ENCODE measurements around the gene ATP6AP2. TPM values are rescaled to one million over a fixed set of nuclear protein-coding genes. Genes with fewer than 3 reads are reported as not detected.

The ATP6AP2 gene
- total and polyA plus RNA-seq, 2 of the 4 experiments (the other 2 are of a cell fraction): 76.2 to 175 TPM

- Histone ChIP-seq H3K23ac (ENCODE audit: low read depth, low read length) (no peak overlapping the region), H2AFZ (replicated peaks; ENCODE audit: low read length, poor library complexity) (no peak overlapping the region), H3K14ac (replicated peaks; ENCODE audit: low read depth, low read length) (no peak overlapping the region), H3K9ac (ENCODE audit: low read depth, low read length) (no peak overlapping the region), H2AK9ac (replicated peaks; ENCODE audit: low read depth, low read length, poor library complexity) (no peak overlapping the region), H3K9me3 (ENCODE audit: control insufficient read depth, insufficient read depth, low read length) (peaks cover 2% of the 10 kb centered on the region; the same call in 1 of the 2 replicates), H3K4me1 (ENCODE audit: control insufficient read depth, insufficient read depth, low read length) (peaks cover under 1% of the 10 kb centered on the region; the same call in 1 of the 2 replicates), H3K27me3 (ENCODE audit: control insufficient read depth, insufficient read depth, low read length) (peaks cover 1% of the 10 kb centered on the region), H3K9me1 (ENCODE audit: insufficient read depth, low read length) (no peaks in the 10 kb centered on the region), H4K20me1 (ENCODE audit: insufficient read depth, low read length) (no peaks in the 10 kb centered on the region), H3K4ac (ENCODE audit: low read depth, low read length) (no peak overlapping the region), H2BK15ac (ENCODE audit: low read depth, low read length) (no peak overlapping the region), H4K8ac (ENCODE audit: low read depth in 2 of 2, low read length in 2 of 2) (no peak overlapping the region), H2BK5ac (ENCODE audit: low read depth, low read length, poor library complexity, severe bottlenecking) (no peak overlapping the region), H3K4me2 (ENCODE audit: low read depth, low read length) (no peak overlapping the region), H4K5ac (ENCODE audit: low read depth, low read length) (no peak overlapping the region), H4K91ac (ENCODE audit: insufficient read depth, low read depth, low read length) (no peak overlapping the region), H3K36me3 (ENCODE audit: control insufficient read depth, insufficient read depth, low read length) (peaks cover 6% of the 10 kb centered on the region; the same call in 1 of the 2 replicates), H3K18ac (ENCODE audit: low read depth, low read length) (no peak overlapping the region), H3K4me3 (ENCODE audit: insufficient read depth, low read depth, low read length) (no peak overlapping the region), H2BK120ac (ENCODE audit: low read depth, low read length) (no peak overlapping the region), H3K79me1 (ENCODE audit: low read depth in 1 of 2, low read length in 2 of 2) (no peaks in the 10 kb centered on the region), H3K56ac (ENCODE audit: extremely low read depth, insufficient read depth, low read length) (no peak overlapping the region), H2AK5ac (ENCODE audit: low read depth, low read length) (no peak overlapping the region), H2BK20ac (ENCODE audit: low read depth, low read length) (no peak overlapping the region), H3K27ac (ENCODE audit: insufficient read depth, low read length) (no peak overlapping the region)
- 91% methylated on average over 24 of the region's 32 CpGs; no CpG with 5 or more reads in 1 of the 2 experiments for WGBS, 2 experiments (ENCODE audit: extremely low coverage in 2 of 2, insufficient read length in 1 of 2)
- CTCF ChIA-PET: no interaction called here
- in situ Hi-C loops (cut with MboI; ENCODE audit: low sequenced_read_pairs): no loop called here
- intact Hi-C loops (cut with micrococcal nuclease): no loop called here
- no peak for TF ChIP-seq NFE2L2 (IDR thresholded peaks at IDR 0.05; ENCODE audit: low read depth, low read length)
- POLR2A ChIA-PET (ENCODE audit: unreplicated experiment): no interaction called here
- ATAC-seq (ENCODE audit: low read depth): no peak
- no TSS peak for BruUV-seq (replicated peaks)
- dilution Hi-C loops (cut with HindIII; ENCODE audit: low sequenced_read_pairs, unreplicated experiment): no loop called here
- no peak for DNase-seq
Measured at GRCh38 chrX:40623665-40624064, 42.9 kb downstream of the ATP6AP2 start.

Data from IMR-90 (cell line).